ENCODE results near the gene MYL11.
A peak's percentile ranks its signal among the peaks of the same experiment; 100 is the strongest.

Gene MYL11

GRCh38 chr16:30413112-30413806, 38.7 kb downstream of the MYL11 start:
- DNase-seq (ENCODE audit: low spot score in 2 of 2) (no peak), ATAC-seq (no peak)
- Mint-ChIP-seq H3K9me3 (no peaks in the 10 kb centered on the region), H3K36me3 (peaks cover 80% of the 10 kb centered on the region), H3K4me1 (peaks cover 45% of the 10 kb centered on the region), H3K27ac (peak overlapping the region; percentile 60), H3K4me3 (no peak overlapping the region)

DNA sequence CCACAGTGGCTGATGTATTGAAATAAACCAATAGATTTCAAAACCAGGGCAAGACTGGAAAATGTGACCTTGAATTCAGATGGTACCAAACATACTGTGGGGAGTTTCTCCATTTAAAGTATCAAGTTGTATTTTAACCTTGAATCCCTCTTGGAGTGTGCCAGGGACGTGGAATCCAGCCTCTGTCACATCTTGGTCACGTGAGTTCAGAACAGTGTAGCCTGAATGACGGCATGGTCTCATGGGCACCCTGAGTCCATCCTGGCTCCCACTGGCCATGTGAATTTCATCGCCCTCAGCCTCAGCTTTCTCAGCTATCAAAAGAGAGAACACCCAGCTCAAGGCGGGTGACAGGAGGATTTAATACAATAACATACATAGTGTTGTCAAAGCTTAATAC, 39.6 kb downstream of the MYL11 start:
- H3K4me3 Mint-ChIP-seq, result no peak overlapping the region
- peaks cover 41% of the 10 kb centered on the region for H3K4me1 Mint-ChIP-seq
- DNase-seq (ENCODE audit: low spot score in 2 of 2) (no peak), ATAC-seq (no peak)
- H3K27ac Mint-ChIP-seq, result peak overlapping the region; percentile 60
- peaks cover 85% of the 10 kb centered on the region for H3K36me3 Mint-ChIP-seq
- H3K9me3 Mint-ChIP-seq, result no peaks in the 10 kb centered on the region

DNA sequence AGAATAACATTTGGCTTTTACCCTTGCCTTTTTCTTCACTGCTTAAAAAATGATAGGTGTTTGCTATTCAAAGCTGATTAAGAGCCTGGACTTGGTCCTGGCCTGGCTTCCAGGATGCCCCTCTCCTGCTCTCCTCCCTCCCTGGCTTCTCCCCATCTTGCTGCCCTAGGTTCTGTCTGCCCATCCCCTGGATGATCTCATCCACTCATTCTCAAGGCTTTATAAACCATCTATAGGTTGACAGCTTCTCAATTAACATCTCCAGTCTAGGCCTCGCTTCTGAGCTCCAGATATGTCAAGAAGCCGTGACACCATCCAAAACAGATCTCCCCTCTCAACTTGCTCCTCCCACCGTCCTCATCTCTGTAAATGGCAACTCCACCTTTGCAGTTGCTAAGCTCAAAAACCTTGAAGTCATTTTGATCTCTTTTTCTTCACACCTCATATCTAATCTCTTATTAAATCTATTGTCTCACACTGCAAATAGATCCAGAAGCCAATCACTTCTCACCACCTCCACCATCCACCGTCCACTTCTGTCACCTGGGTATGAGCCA, 41.5 kb downstream of the MYL11 start:
- Mint-ChIP-seq H3K4me3 (no peak overlapping the region), H3K27ac (peak overlapping the region; percentile 1), H3K4me1 (peaks cover 37% of the 10 kb centered on the region), H3K36me3 (peaks cover 68% of the 10 kb centered on the region), H3K9me3 (no peaks in the 10 kb centered on the region)
- ATAC-seq, result no peak
- no peak for DNase-seq (ENCODE audit: low spot score in 2 of 2)

DNA sequence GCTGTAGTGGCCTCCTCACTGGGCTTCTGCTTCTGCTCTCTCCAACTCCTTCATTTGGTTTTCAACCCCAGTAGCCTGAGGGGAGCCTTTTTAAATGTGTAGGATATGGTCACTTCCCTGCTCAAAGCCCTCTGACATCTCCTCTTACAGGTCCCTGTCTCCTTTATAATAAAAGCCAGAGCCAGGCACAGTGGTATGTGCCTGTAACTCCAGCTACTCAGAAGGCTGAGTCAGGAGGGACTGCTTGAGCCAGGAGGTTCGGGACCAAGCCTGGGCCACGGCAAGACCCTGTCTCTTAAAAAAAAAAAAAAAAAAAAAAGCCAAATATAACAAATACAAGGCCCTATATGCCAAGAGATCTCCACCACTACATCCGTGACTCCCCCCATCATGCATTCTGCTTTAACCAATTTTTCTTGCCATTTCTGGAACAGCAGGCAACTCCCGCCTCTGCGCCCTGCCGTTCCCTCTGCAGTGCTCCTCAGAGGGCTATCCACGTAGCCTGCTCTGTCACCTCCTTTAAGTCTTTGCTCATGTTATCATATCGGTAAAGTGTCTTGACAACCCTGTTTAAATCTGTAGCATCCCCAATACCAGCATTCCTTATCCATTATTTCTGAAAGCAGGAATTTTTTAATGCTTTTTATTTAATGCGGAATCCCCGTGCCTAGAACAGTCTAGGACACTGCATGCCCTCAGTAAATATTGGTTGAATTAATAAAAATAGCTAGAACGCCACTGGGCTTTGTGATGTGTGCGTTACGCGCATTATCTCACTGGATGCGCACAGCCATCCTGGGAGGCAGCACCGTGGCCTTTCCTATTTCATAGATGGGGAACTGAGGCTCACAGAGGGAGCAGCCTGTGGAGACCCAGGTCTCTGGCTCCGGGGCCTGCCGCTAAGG, 42.3 kb downstream of the MYL11 start:
- H3K9me3 Mint-ChIP-seq, result no peaks in the 10 kb centered on the region
- peak overlapping the region; percentile 1 for H3K27ac Mint-ChIP-seq
- peaks cover 38% of the 10 kb centered on the region for H3K4me1 Mint-ChIP-seq
- ATAC-seq (no peak), DNase-seq (ENCODE audit: low spot score in 2 of 2) (no peak)
- peaks cover 61% of the 10 kb centered on the region for H3K36me3 Mint-ChIP-seq
- peak overlapping the region; percentile 63 for H3K4me3 Mint-ChIP-seq

- Mint-ChIP-seq H3K4me3 (peak overlapping the region; percentile 63), H3K27ac (no peak overlapping the region), H3K9me3 (no peaks in the 10 kb centered on the region), H3K4me1 (peaks cover 34% of the 10 kb centered on the region), H3K36me3 (peaks cover 52% of the 10 kb centered on the region)
- peak; percentile 76 to 89 for DNase-seq (ENCODE audit: low spot score in 2 of 2)
- peak; percentile 95 for ATAC-seq
These were observed 43.1 kb downstream of the MYL11 start for GRCh38 chr16:30417529-30418349.

GRCh38 chr16:30418350-30419181, 44.0 kb downstream of the MYL11 start:
- H3K4me3 Mint-ChIP-seq, result peak overlapping the region; percentile 63

DNA sequence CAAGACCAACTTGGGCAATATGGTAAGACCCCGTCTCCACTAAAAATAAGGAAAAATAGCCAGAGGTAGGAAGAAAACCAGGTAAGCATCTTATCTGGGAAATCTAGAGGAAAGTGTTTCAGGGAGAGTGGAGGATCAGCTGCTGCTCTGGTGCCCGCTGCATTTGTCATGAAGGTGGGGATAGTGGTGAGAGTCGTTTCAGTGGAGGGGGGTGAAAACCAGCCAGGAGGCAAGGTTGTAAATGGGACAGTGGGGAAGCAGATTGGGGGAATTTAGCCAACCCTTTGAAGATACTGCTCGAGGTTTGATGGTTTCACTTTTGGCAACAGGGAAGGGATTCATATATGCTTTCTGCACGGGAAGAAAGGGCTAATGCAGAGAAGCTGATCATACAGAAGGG, 46.4 kb downstream of the MYL11 start:
- H3K9me3 Mint-ChIP-seq, result no peaks in the 10 kb centered on the region
- peaks cover 23% of the 10 kb centered on the region for H3K36me3 Mint-ChIP-seq
- DNase-seq (ENCODE audit: low spot score in 2 of 2) (no peak), ATAC-seq (no peak)
- H3K27ac Mint-ChIP-seq, result peak overlapping the region; percentile 46
- H3K4me3 Mint-ChIP-seq, result no peak overlapping the region
- peaks cover 34% of the 10 kb centered on the region for H3K4me1 Mint-ChIP-seq

More at GRCh38 chr16:30418350-30419181, 44.0 kb downstream of the MYL11 start:
- DNase-seq (ENCODE audit: low spot score in 2 of 2) (peak in 1 of 2 donors; percentile 59), ATAC-seq (no peak)
- Mint-ChIP-seq H3K36me3 (peaks cover 44% of the 10 kb centered on the region), H3K9me3 (no peaks in the 10 kb centered on the region), H3K27ac (no peak overlapping the region), H3K4me1 (peaks cover 34% of the 10 kb centered on the region)

Data from stimulated activated effector memory CD8-positive, alpha-beta T cell treated with anti-CD3 and anti-CD28 coated beads, Interleukin-12 subunit alpha, Interleukin-12 subunit beta, amount 100 ng/mL, for 72 hours (primary cell).